GM19328 (cell line): ENCODE measurements around the gene LEMD3.
"Not testable (repeated sequence)": the region's sequence is repeated elsewhere in the genome, so short reads cannot be mapped to it uniquely, and the experiment has no call there.

Source experiments
- ATAC-seq: cut with Tn5 transposase; IDR thresholded peaks from one replicate; pipeline ENCODE4 v1.9.1; 2021; ENCODE audit warnings: mild to moderate bottlenecking, moderate library complexity; ENCODE audit not compliant: unreplicated experiment

Gene LEMD3

DNA sequence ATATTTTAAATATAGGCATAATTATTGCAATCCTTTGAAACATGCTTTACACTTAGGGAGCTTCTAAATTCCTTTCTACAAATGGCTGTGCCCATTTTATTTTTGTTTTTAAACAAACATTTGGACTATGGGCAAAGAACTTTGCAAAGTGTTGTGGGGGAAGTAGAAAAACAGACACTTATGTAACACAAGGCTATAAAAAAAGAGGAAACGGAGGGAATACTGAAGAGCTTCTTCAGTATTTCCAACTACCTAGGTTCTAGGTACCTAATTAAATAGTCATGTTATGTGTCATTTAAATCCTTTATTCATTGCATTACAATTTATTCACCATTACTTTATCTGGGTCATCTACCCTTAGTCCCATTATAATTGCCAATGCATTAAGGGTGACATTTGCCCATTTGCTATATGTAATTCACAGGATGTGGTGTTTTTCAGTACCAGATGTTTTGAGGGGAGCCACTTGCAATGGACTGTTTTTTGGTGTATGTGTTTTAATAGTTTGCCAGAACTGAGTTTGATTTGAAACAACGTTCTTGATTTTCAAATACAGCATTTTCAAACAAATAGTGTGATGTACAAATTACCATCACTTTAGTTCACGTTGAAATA, 107.6 kb downstream of the LEMD3 start:
- ATAC-seq: no peak

DNA sequence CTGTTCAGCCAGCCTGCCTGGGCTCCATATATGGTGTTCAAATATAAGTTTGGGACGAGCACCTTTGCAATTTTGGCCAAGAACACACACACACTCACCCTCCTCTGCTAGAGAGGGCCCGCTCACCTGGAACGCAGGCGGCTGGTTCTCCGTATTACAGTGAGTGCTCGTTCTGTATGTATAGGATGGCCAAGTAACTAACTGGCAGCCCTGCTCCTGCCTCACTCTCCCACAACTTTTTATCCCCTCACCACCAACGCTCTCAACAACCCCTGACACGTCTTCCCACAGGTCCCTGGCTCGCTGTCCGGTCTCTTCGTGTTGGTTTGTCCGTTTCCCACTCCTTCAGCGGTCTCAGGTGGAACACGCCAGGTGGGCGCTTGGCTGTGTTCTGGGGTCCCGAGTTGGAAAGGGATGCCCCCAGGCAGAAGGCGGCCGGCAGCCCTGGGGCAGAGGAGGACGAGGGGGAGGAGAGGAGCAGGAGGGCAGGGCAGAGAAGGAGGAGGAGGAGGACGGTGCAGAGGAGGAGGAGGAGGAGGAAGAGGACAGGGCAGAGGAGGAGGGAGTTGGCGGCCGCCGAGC, 108.7 kb downstream of the LEMD3 start:
- ATAC-seq: no peak

DNA sequence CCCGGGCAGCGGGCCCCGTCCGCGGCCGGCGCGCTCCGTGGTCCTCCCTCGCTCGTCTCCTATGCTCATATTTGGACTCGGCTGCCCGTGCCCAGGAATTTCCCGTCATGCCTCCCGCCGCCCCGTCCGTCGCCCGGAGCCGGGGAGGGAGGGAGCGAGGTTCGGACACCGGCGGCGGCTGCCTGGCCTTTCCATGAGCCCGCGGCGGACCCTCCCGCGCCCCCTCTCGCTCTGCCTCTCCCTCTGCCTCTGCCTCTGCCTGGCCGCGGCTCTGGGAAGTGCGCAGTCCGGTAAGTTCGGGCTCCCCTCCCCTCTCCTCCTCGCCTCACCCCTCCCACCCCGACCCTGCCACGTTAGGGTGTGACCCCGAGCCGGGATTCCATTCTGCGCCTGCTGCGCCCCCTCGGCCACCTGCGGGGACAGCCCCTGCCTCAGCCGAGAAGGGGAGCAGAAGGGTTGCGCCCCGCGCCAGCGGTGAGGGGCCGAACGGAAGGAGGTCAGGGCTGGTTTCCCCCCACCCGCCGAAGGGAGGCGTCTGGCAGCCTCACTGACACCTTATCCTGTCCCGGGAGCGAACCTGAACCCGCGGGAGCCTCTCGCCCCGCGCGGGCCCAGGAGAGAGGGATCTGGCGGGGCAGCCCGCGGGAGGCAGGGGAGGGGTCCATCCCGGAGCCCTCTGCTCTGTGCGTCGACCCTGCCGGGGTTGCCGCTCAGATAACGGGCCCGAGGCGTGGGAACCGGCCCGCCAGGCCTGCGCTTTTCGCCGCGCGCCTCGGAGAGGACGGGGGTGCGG, 109.4 kb downstream of the LEMD3 start, which contains the start of gene MSRB3:
MSRB3 (plus strand) TSS at position 108 of the 793 bp plus-strand sequence. CDS start 29,897 bp downstream, outside the sequence.
- ATAC-seq: peak; percentile 53

- ATAC-seq: no peak
These were observed 110.2 kb downstream of the LEMD3 start for GRCh38 chr12:65279369-65280112.

- ATAC-seq: no peak
These were observed 110.9 kb downstream of the LEMD3 start for GRCh38 chr12:65280306-65280705.

- ATAC-seq: no peak
These were observed 113.5 kb downstream of the LEMD3 start for GRCh38 chr12:65282840-65283239.

DNA sequence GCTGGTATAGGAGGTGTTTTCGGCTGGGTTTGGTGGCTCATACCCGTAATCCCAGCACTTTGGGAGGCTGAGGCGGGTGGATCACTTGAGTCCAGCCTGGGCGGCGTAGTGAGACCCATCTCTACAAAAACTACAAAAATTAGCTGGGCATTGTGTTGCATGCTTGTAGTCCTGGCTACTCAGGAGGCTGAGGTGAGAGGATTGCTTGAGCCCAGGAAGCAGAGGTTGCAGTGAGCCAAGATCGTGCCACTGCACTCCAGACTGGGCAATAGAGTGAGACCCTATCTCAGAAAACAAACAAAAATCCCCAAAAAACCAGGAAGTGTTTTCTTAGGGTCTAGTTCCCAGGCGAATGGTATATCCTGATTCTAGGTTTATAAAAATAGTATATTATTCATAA, 116.1 kb downstream of the LEMD3 start:
- ATAC-seq: not testable (repeated sequence)

DNA sequence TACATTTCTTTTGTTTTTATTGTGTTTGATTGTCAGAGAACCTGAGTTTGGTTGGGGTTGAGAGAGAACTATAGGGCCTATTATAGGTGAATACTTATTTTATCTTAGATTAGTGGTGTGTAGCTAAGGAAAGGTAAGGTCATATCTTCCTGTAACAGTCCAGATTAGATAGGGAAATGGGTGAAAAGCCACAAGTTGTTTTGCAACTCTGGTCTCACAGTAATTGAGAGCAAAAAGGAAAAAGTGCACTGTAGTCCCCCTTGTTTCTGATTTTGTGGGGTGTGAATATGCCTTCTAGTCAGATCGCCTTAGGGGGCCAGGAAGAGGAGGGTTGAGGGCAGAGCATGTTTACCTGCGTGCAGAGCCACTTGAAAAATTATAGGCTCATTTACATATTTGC, 118.0 kb downstream of the LEMD3 start:
- ATAC-seq: no peak

DNA sequence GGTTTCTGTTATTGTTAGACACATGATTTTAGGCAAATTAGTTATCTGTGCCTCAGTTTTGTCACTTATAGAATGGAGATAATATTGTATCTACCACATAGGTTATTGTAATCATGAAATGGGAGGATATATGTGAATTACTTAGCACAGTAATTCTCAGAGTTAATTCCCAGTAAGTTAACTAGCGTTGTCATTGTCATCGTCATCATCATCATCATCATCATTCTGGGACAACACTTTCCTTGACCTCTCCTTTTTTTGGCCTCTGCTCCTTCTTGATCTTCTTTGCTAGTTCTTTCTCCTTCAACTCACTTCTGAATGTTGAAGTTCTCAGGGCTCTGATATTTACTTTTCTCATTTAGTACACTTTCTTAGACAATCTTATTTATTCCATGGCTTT, 122.9 kb downstream of the LEMD3 start:
- ATAC-seq: no peak

GRCh38 chr12:65293735-65294134, 124.4 kb downstream of the LEMD3 start:
- ATAC-seq: no peak

DNA sequence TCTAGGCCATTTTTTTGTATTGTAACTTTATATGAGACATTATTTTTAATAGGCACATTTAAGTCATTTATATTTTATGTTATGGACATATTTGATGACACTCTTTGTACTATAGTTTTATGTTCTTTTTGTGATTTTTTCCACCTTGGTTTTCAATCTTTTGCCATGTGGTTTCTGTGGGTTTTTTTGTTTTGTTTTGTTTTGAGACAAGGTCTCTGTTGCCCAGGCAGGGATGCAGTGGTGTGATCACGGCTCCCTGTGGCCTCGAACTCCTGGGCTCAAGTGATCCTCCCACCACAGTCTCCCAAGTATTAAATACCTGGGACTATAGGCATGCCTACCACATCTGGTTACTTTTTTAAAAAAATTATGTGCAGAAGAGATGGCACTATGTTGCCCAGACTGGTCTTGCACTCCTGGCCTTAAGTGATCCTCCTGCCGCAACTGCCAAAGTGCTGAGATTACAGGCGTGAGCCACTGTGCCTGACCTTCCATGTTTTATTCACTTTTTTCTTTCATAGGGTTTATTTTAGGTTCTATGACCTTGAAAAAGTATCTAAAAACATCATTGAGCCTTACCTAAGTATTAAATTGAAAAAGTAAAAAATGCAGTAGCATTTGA, 125.4 kb downstream of the LEMD3 start:
- ATAC-seq: no peak

DNA sequence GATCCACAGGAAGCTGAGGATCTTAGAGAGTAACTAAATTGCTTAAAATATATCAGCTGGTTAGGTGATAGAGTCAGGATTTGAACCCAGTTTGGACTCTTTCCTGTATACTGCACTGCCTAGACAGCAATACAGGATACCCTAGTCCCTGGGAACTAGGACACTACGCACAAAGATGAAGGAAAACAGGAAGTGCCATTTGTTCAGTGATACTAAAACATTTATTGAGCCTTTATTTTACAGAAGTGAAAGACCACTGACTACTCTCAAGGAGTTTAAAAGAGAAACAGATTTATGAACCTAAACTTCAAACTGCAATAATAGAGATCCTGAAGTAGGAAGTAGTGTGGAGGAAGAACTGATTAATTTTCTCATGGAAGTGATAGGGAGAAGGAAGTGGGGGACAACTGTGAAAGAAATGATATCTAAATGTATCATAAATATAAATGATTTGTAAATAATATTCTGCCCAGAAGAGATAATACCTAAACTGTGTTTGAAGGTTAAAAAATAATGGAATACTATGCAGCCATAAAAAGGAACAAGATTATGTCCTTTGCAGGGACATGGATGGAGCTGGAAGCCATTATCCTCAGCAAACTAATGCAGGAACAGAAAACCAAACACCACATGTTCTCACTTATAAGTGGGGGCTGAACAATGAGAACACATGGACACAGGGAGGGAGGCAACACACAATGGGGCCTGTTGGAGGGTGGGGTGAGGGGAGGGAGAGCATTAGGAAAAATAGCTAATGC, 127.3 kb downstream of the LEMD3 start:
- no peak for ATAC-seq
